Activated naive CD4-positive, alpha-beta T cell treated with anti-CD3 and anti-CD28 coated beads, Interleukin-2, amount 10 ng/mL, durations not matched to agents 5 hours and 36 hours (primary cell): Measurements from ENCODE around the gene GPATCH2. TPM values are rescaled to one million over a fixed set of nuclear protein-coding genes. Genes with fewer than 3 reads are reported as not detected.

ENCODE experiments used
- total RNA-seq, 2 experiments: library from RNA; stranded (reverse); gene quantifications; one replicate each; pipeline ENCODE4 v1.2.3, GENCODE V29; 2021

Gene GPATCH2
- 10 to 100 TPM; 10.8 TPM for total RNA-seq

DNA sequence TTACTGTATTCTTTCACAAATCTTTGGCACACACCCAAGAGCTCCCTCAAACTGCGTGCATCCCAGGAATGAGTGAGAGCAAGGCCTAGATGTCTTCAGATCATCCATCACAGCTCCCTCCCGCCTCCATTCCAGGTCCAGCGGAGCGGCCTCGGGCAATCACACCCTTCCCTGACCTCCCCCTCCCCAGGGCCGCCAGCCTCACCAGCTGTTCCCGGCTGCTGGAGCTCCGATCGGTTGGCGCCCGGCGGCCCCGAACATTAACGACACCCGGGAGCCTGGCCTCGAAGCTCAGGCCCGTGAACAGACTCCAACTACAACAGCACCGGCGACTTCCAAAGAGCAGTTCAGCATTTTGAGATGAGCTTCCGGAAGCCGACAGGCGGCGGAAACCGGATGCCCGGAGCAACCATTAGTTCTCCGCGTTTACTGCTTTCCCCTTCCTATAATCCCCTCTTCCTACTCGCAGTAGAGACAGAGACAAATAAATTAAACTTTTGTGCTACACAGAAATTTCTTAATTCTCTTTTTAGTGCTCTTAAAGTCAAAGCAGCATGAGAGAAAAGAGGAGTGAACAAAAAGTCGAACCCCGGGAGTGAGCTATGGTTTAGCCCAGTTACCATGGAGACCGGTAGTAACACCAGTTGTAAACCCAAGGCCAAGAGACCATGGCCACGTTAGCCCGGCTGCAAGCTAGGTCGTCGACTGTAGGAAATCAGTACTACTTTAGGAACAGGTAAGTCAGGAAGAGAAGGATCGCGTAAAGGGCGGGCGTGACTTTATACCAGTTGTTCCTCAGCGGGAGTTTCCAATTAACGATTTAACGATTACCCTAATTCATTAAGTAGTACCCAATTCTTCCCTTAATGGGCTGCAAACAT, at the start of gene GPATCH2, which contains the start of gene SPATA17:
Gene GPATCH2, minus strand, starts transcription at position 380 of the 881 bp plus-strand sequence. Its CDS starts 119 bp downstream, at position 261.
Gene SPATA17, plus strand, starts transcription at position 634 of the 881 bp plus-strand sequence. Its CDS starts 35 bp downstream, at position 669.

Other genes starting within 250 kb of the GPATCH2 start
- gene SPATA17, start 254 bp upstream of the GPATCH2 start, total RNA-seq = not detected